GM21717 (cell line): ENCODE measurements around the gene SLC48A1.

Experiments used
- ATAC-seq: cut with Tn5 transposase; IDR thresholded peaks from one replicate; pipeline ENCODE4 v1.9.1; 2021; ENCODE audit warnings: mild to moderate bottlenecking, moderate library complexity; ENCODE audit not compliant: unreplicated experiment

Gene SLC48A1

GRCh38 chr12:47744005-47744651, 28.9 kb upstream of the SLC48A1 start:
- ATAC-seq, result no peak

DNA sequence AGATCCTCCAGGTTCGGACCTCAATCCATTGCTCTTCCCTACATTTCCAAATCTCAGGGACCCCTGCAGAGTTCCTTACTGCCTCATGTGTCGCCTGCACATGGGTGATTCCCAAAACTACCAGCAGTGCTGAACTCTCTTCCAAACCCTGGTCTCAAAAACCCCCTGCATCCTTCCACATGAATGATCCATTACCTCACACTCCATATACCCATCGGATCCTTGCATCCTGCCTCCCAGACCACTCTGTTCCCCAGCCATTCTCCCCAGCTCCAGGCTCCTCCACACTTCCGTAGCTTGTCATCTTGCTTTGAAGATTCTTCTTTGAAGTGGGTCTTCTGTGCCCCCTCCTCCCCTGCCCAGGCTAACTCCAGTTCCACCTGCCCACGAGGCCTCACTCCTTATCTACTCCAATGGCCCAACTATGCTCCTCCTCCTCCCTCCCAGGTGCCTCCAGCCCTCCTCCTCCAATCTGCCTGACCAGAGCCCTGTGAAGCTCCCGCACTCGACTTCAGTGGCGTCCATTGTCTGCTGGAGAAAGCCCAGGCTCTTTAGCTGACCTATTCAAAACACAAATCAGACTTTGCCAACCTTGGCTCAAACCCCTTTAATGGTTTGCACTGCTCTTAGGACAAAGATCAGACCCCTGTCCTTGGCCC, 28.1 kb upstream of the SLC48A1 start:
- no peak for ATAC-seq

- ATAC-seq, result no peak
These were observed 27.5 kb upstream of the SLC48A1 start for GRCh38 chr12:47745485-47746041.

- ATAC-seq, result no peak
These were observed 27.0 kb upstream of the SLC48A1 start for GRCh38 chr12:47746073-47746472.

- no peak for ATAC-seq
These were observed 26.5 kb upstream of the SLC48A1 start for GRCh38 chr12:47746523-47746922.

DNA sequence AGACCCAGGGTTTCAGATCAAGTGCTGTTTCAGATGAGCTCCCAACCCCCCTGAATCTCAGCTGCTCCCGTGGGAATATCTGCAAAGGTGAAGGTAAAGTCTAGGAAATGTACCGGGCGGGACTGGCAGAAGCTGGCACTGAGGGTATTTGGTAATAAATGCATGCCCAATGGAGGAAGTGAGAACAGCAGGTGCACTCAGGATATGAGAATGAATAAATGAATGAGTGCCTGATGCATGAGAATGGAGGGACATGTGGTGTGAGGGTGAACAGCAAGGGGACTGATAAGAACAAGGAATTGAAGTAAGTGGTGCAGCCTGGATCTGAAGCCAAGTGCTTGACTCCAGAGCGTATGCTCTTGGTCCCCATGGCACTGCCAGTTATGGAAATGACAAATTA, 25.9 kb upstream of the SLC48A1 start:
- no peak for ATAC-seq

DNA sequence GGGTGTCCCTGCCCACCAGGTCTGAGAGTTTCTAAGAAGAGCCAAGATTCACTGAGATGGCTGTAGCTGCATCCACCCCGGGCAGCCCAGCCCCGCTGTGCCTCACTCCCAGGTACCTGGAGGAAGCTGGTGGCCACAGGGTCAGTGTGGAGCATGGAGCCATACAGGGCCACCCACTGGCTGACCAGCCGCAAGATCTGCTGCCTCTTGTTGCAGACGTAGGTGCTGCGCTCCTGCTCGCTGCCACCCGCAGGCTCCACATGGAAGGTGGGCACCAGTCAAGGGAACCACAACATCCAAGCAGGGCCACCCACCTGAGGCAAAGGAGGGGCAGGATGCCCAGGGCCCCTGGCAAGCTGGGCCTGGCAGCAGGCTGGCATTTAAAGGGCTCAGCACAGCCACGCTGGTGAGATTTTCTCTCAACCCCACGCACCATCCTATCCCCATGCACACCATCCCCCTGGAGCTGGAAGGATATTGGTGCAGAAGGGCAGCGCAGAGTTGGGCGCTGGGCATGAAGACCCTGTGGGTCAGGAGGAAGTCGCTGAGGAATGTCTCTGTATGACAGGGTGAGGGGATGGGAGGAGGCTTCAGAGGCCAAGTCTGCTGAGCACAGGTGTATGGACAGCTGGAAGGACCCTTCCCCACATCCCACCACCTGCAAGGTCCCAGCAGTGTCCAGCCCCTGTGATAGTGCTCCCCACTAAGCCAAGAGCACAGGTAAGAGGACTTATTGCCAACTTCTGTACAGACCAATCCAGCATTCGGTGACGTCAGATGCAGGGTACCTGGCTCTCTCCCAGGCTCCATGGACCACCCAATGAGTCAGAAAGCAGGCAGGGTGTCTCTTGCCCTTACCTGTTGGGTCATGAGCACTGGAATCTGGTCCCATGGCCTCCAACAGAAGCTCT, 25.2 kb upstream of the SLC48A1 start:
- ATAC-seq, result no peak

DNA sequence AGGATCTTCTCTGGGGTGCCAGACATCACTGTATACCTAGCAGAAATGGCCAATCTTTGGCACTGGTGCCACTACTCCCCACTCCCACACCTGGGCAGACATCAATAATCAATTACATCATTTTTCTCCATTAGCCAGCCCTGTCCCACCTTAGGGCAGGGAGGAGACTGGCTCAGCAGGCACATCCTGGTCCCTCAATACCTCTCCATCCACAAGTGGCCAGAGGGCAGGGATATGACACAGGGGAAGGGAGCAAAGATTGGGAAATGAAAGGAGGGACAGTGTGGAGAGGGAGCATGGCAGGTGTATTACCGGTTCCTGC, 24.6 kb upstream of the SLC48A1 start:
- no peak for ATAC-seq

GRCh38 chr12:47748899-47749298, 24.1 kb upstream of the SLC48A1 start:
- ATAC-seq, result no peak

GRCh38 chr12:47750229-47750798, 22.7 kb upstream of the SLC48A1 start:
- ATAC-seq, result no peak

- ATAC-seq, result no peak
These were observed 22.0 kb upstream of the SLC48A1 start for GRCh38 chr12:47750916-47751470.

DNA sequence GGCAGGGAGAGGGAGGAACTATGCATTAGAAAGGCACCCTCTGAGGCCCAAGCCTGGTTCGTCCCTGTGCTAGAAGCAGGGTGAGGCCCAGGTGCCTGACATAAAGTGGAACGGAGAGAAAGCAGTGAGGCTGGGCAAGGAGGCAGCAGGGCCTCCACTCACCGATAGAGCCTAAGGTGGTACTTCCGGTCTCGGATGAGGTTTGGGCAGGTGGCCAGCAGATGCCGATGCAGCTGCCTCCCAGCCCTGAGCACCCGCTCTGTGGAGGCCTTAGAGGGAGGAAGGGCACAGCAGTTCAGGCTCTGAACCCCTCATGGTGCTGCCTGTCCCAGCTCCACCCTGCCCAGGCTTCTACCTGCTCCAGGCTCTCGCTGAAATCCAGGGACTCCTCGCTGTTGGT, 21.5 kb upstream of the SLC48A1 start:
- ATAC-seq, result no peak

GRCh38 chr12:47752121-47752520, 20.9 kb upstream of the SLC48A1 start:
- no peak for ATAC-seq

- ATAC-seq, result no peak
These were observed 20.5 kb upstream of the SLC48A1 start for GRCh38 chr12:47752552-47752951.

GRCh38 chr12:47753021-47754001, 19.7 kb upstream of the SLC48A1 start:
- no peak for ATAC-seq

DNA sequence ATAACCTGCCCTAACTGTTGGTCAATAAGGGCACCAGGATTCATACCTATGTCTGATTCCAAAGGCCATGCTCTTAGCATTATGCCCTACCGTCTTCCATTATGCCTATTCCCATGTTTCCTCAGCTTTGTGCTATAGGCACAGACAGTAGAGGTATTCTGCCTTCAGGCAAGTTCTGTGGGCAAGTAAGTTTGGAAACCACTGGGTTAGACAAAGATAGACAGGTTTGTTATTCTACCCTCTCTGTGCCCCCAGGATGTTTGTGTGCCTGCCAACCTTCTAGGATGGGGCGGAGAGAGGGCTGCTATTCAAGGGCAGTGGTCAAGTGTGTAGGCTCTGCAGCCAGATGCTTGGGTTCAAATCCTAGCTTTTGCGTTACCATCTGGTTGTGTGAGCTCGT, 18.9 kb upstream of the SLC48A1 start:
- ATAC-seq, result no peak

DNA sequence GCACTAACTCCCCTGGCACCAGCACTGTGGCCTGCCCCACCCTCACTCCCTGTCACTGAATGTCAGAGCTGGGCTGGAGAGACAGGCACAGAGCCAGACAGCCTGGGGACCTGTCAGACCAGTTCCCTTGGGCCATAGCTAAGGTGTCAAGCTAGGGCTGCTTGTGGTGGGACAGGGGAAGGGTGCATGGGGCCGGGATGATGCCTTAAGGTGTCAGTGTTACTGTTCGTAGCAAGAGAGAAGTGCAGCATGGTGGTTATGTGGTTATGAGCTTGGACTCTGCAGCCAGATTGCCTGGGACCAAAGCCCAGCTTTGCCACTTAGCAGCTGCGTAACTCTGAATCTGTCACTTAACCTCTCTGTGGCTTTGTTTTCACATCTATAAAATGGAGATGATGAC, 18.2 kb upstream of the SLC48A1 start:
- ATAC-seq, result peak; percentile 16

DNA sequence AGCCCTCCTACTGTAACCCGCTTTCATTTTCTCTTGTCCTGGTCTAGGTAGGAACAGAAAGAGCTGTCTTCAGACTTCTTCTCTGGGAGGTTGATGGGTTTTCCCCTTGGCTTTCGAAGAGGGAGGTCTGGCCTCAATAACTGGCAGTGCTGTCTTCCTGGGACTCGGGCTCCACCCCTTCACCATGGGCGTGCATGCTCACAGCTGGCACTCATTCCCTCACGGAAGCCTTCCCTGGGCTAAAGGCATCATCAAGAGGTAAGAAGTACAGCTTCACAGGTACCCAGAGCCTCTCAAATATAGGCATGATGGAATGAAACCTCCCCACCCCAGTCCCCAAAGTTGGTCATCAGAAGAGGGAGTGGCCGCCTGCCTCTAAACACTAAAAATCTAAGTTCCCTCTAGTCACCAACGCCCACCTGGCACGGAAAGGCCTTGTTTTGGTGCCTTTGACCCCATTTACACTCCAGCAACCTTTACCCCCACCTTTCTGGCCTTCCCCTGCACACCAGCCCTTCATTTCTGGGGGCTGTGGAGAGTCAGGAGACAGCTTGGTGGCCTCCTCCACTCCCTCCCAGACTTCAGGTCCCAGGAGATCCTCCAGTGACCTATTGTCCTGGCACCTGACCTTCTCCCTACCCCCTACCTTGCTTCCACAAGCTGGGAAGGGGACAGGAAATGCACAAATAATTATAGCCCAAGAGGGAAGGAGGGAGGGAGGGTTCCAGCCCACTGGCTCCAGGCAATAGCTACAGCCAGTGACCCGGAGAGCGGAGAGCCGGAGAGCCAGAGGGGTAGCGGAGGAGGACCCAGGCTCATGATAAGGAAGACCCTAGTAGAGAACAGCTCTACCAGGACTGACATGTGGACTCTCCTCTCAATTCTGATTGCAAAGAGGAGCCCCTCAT, 17.1 kb upstream of the SLC48A1 start:
- peak; percentile 82 for ATAC-seq

GRCh38 chr12:47757364-47757839, 15.6 kb upstream of the SLC48A1 start:
- ATAC-seq, result no peak
